ENCODE results near the gene CDRT15. TPM values are rescaled to one million over a fixed set of nuclear protein-coding genes. Genes with fewer than 3 reads are reported as not detected.

The CDRT15 gene
- total RNA-seq, 1 experiment from 2014 or later: not detected

GRCh38 chr17:14207791-14208190 is 28.9 kb downstream of the CDRT15 start:
- Histone ChIP-seq H3K4me3 (ENCODE audit: low read depth, low read length, poor library complexity, severe bottlenecking) (no peak overlapping the region), H3K9me3 (ENCODE audit: low read depth, low read length, poor library complexity, severe bottlenecking) (no peaks in the 10 kb centered on the region), H3K27ac (ENCODE audit: low read depth, low read length, poor library complexity, severe bottlenecking) (no peak overlapping the region), H3K36me3 (ENCODE audit: insufficient read depth, low read length, poor library complexity, severe bottlenecking) (peaks cover 4% of the 10 kb centered on the region), H3K4me1 (ENCODE audit: insufficient read depth, low read length, poor library complexity, severe bottlenecking) (no peaks in the 10 kb centered on the region), H3K27me3 (replicated peaks; ENCODE audit: insufficient read depth, low read depth, low read length, poor library complexity) (no peaks in the 10 kb centered on the region)
- TF ChIP-seq EZH2 (IDR thresholded peaks at IDR 0.05; ENCODE audit: borderline replicate concordance, low read depth, low read length, poor library complexity, severe bottlenecking) (no peak), CTCF (conservative IDR thresholded peaks at IDR 0.05; ENCODE audit: low read depth, low read length) (no peak)
- no TSS peak for BruUV-seq (replicated peaks)
- no peak for DNase-seq (ENCODE audit: low spot score)
- CTCF ChIA-PET: interaction anchor here (0.6 kb wide), 1 partner anchor 64 kb away, joined by 4 read pairs; no protein-coding TSS in a partner anchor
- POLR2A ChIA-PET (ENCODE audit: low non-redundant PET): no interaction called here
- intact Hi-C loops (cut with micrococcal nuclease; ENCODE audit: unreplicated experiment): no loop called here

GRCh38 chr17:14206891-14207290 is 29.8 kb downstream of the CDRT15 start:
- Histone ChIP-seq H3K36me3 (ENCODE audit: insufficient read depth, low read length, poor library complexity, severe bottlenecking) (peaks cover 4% of the 10 kb centered on the region), H3K27ac (ENCODE audit: low read depth, low read length, poor library complexity, severe bottlenecking) (no peak overlapping the region), H3K9me3 (ENCODE audit: low read depth, low read length, poor library complexity, severe bottlenecking) (no peaks in the 10 kb centered on the region), H3K4me3 (ENCODE audit: low read depth, low read length, poor library complexity, severe bottlenecking) (no peak overlapping the region), H3K4me1 (ENCODE audit: insufficient read depth, low read length, poor library complexity, severe bottlenecking) (no peaks in the 10 kb centered on the region), H3K27me3 (replicated peaks; ENCODE audit: insufficient read depth, low read depth, low read length, poor library complexity) (no peaks in the 10 kb centered on the region)
- TF ChIP-seq EZH2 (IDR thresholded peaks at IDR 0.05; ENCODE audit: borderline replicate concordance, low read depth, low read length, poor library complexity, severe bottlenecking) (no peak), CTCF (conservative IDR thresholded peaks at IDR 0.05; ENCODE audit: low read depth, low read length) (no peak)
- no peak for DNase-seq (ENCODE audit: low spot score)
- intact Hi-C loops (cut with micrococcal nuclease; ENCODE audit: unreplicated experiment): no loop called here
- BruUV-seq (replicated peaks): no TSS peak
- POLR2A ChIA-PET (ENCODE audit: low non-redundant PET): no interaction called here
- CTCF ChIA-PET: no interaction called here

- Histone ChIP-seq H3K36me3 (ENCODE audit: insufficient read depth, low read length, poor library complexity, severe bottlenecking) (peaks cover 4% of the 10 kb centered on the region), H3K4me3 (ENCODE audit: low read depth, low read length, poor library complexity, severe bottlenecking) (no peak overlapping the region), H3K27ac (ENCODE audit: low read depth, low read length, poor library complexity, severe bottlenecking) (no peak overlapping the region), H3K27me3 (replicated peaks; ENCODE audit: insufficient read depth, low read depth, low read length, poor library complexity) (no peaks in the 10 kb centered on the region), H3K4me1 (ENCODE audit: insufficient read depth, low read length, poor library complexity, severe bottlenecking) (peaks cover 8% of the 10 kb centered on the region), H3K9me3 (ENCODE audit: low read depth, low read length, poor library complexity, severe bottlenecking) (no peaks in the 10 kb centered on the region)
- POLR2A ChIA-PET (ENCODE audit: low non-redundant PET): no interaction called here
- CTCF ChIA-PET: no interaction called here
- intact Hi-C loops (cut with micrococcal nuclease; ENCODE audit: unreplicated experiment): no loop called here
- no peak for TF ChIP-seq EZH2 (IDR thresholded peaks at IDR 0.05; ENCODE audit: borderline replicate concordance, low read depth, low read length, poor library complexity, severe bottlenecking)
- TF ChIP-seq CTCF (conservative IDR thresholded peaks at IDR 0.05; ENCODE audit: low read depth, low read length): no peak
- no TSS peak for BruUV-seq (replicated peaks)
- DNase-seq (ENCODE audit: low spot score): no peak
These were observed 30.6 kb downstream of the CDRT15 start for GRCh38 chr17:14205992-14206461.

Measured in A673 (cell line).